B cell (primary cell): ENCODE results near the gene UBE2U.

Experiments
- EZH2 ChIP-seq: IDR thresholded peaks from 2 replicates; pipeline ENCODE4 v1.6.1; 2012; ENCODE audit warnings: borderline replicate concordance, low read depth, mild to moderate bottlenecking, moderate library complexity, low read length; ENCODE audit not compliant: insufficient read depth, poor library complexity, severe bottlenecking
- TF ChIP-seq, protein P1 (sequence below): fragments of 200-600 bp; IDR thresholded peaks from one replicate; pipeline ENCODE4 v1.8.0; 2022; ENCODE audit warnings: antibody characterized with exemption, mild to moderate bottlenecking

DNA sequence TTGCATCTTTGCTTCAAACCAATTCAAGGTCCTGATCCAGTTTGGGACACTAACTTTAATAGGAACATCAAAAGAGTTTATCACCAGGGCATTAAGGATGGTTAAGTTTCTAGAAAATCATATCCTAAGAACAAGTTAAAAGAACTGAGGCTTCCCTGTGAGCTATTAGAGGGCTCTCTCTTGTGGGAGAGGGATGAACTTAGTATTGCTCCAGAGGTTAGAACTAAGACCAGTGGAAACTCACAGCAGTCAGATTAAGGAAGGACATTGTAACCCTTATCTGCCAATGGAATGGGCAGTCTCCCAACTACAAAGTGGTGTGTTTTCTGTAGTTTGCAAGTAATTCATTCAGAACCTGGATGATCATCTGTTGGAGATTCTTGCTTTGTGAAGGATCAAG, 36.8 kb downstream of the UBE2U start:
- TF ChIP-seq, protein P1, sequence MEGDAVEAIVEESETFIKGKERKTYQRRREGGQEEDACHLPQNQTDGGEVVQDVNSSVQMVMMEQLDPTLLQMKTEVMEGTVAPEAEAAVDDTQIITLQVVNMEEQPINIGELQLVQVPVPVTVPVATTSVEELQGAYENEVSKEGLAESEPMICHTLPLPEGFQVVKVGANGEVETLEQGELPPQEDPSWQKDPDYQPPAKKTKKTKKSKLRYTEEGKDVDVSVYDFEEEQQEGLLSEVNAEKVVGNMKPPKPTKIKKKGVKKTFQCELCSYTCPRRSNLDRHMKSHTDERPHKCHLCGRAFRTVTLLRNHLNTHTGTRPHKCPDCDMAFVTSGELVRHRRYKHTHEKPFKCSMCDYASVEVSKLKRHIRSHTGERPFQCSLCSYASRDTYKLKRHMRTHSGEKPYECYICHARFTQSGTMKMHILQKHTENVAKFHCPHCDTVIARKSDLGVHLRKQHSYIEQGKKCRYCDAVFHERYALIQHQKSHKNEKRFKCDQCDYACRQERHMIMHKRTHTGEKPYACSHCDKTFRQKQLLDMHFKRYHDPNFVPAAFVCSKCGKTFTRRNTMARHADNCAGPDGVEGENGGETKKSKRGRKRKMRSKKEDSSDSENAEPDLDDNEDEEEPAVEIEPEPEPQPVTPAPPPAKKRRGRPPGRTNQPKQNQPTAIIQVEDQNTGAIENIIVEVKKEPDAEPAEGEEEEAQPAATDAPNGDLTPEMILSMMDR = no peak
- TF ChIP-seq EZH2 = no peak
